Measurements from ENCODE around the gene DAAM2.

The DAAM2 gene

GRCh38 chr6:39898625-39899024 is 106.4 kb downstream of the DAAM2 start:
- H3F3A ChIP-seq (ENCODE audit: low read depth): no peaks in the 10 kb centered on the region
- TF ChIP-seq CTCF (conservative IDR thresholded peaks at IDR 0.05; ENCODE audit: low read length) (no peak), EZH2phosphoT487 (IDR thresholded peaks at IDR 0.05; ENCODE audit: borderline replicate concordance) (no peak)
- H4K20me1 ChIP-seq (ENCODE audit: insufficient read depth, low read length, poor library complexity, severe bottlenecking): no peaks in the 10 kb centered on the region
- H3K4me1 ChIP-seq (ENCODE audit: insufficient read depth, low read length, poor library complexity, severe bottlenecking): no peaks in the 10 kb centered on the region
- no peak overlapping the region for H3K4me2 ChIP-seq (ENCODE audit: low read depth, low read length, poor library complexity, severe bottlenecking)
- no peaks in the 10 kb centered on the region for H3K9me3 ChIP-seq (ENCODE audit: insufficient read depth, low read depth, low read length)
- H3K4me3 ChIP-seq (ENCODE audit: low read length, poor library complexity, severe bottlenecking): no peak overlapping the region
- H3K9ac ChIP-seq (ENCODE audit: low read depth, low read length, poor library complexity, severe bottlenecking): no peak overlapping the region
- no peaks in the 10 kb centered on the region for H3K36me3 ChIP-seq (ENCODE audit: insufficient read depth, low read length)
- no peaks in the 10 kb centered on the region for H3K9me2 ChIP-seq (replicated peaks; ENCODE audit: low read depth, low read length)
- H3K79me2 ChIP-seq (ENCODE audit: insufficient read depth, low read length): no peaks in the 10 kb centered on the region
- no peak overlapping the region for H2AFZ ChIP-seq (ENCODE audit: low read length)
- no peaks in the 10 kb centered on the region for H3K27me3 ChIP-seq (ENCODE audit: insufficient read depth, low read length, poor library complexity, severe bottlenecking)

- Histone ChIP-seq H3K9me3 (ENCODE audit: insufficient read depth, low read depth, low read length) (no peaks in the 10 kb centered on the region), H3K9ac (ENCODE audit: low read depth, low read length, poor library complexity, severe bottlenecking) (no peak overlapping the region), H3K9me2 (replicated peaks; ENCODE audit: low read depth, low read length) (no peaks in the 10 kb centered on the region), H3F3A (ENCODE audit: low read depth) (no peaks in the 10 kb centered on the region), H3K4me1 (ENCODE audit: insufficient read depth, low read length, poor library complexity, severe bottlenecking) (no peaks in the 10 kb centered on the region), H3K4me3 (ENCODE audit: low read length, poor library complexity, severe bottlenecking) (no peak overlapping the region), H3K4me2 (ENCODE audit: low read depth, low read length, poor library complexity, severe bottlenecking) (no peak overlapping the region), H4K20me1 (ENCODE audit: insufficient read depth, low read length, poor library complexity, severe bottlenecking) (no peaks in the 10 kb centered on the region), H2AFZ (ENCODE audit: low read length) (no peak overlapping the region), H3K27me3 (ENCODE audit: insufficient read depth, low read length, poor library complexity, severe bottlenecking) (no peaks in the 10 kb centered on the region), H3K36me3 (ENCODE audit: insufficient read depth, low read length) (no peaks in the 10 kb centered on the region), H3K79me2 (ENCODE audit: insufficient read depth, low read length) (no peaks in the 10 kb centered on the region)
- TF ChIP-seq EZH2phosphoT487 (IDR thresholded peaks at IDR 0.05; ENCODE audit: borderline replicate concordance) (no peak), CTCF (conservative IDR thresholded peaks at IDR 0.05; ENCODE audit: low read length) (no peak)
These were observed 107.5 kb downstream of the DAAM2 start for GRCh38 chr6:39899554-39900295.

GRCh38 chr6:39901116-39901655 is 109.0 kb downstream of the DAAM2 start:
- TF ChIP-seq CTCF (conservative IDR thresholded peaks at IDR 0.05; ENCODE audit: low read length) (no peak), EZH2phosphoT487 (IDR thresholded peaks at IDR 0.05; ENCODE audit: borderline replicate concordance) (no peak)
- H3K9ac ChIP-seq (ENCODE audit: low read depth, low read length, poor library complexity, severe bottlenecking): no peak overlapping the region
- H3K36me3 ChIP-seq (ENCODE audit: insufficient read depth, low read length): no peaks in the 10 kb centered on the region
- no peaks in the 10 kb centered on the region for H4K20me1 ChIP-seq (ENCODE audit: insufficient read depth, low read length, poor library complexity, severe bottlenecking)
- H3K4me1 ChIP-seq (ENCODE audit: insufficient read depth, low read length, poor library complexity, severe bottlenecking): no peaks in the 10 kb centered on the region
- no peaks in the 10 kb centered on the region for H3K27me3 ChIP-seq (ENCODE audit: insufficient read depth, low read length, poor library complexity, severe bottlenecking)
- no peak overlapping the region for H3K4me2 ChIP-seq (ENCODE audit: low read depth, low read length, poor library complexity, severe bottlenecking)
- H3K9me2 ChIP-seq (replicated peaks; ENCODE audit: low read depth, low read length): no peaks in the 10 kb centered on the region
- no peaks in the 10 kb centered on the region for H3F3A ChIP-seq (ENCODE audit: low read depth)
- H3K79me2 ChIP-seq (ENCODE audit: insufficient read depth, low read length): no peaks in the 10 kb centered on the region
- H3K9me3 ChIP-seq (ENCODE audit: insufficient read depth, low read depth, low read length): no peaks in the 10 kb centered on the region
- no peak overlapping the region for H3K4me3 ChIP-seq (ENCODE audit: low read length, poor library complexity, severe bottlenecking)
- no peak overlapping the region for H2AFZ ChIP-seq (ENCODE audit: low read length)

All from Loucy (cell line).